HEK293 (cell line): ENCODE results near the gene PRTFDC1.

Experiments
- CTCF ChIA-PET: fragments of 350-600 bp; formaldehyde crosslinking; extraction: SDS; loops from one replicate; lab custom pipeline; 2021; ENCODE audit warnings: antibody characterized with exemption; lab: Yijun Ruan, JAX
- POLR2A ChIA-PET: fragments of 300-600 bp; formaldehyde crosslinking; extraction: SDS; loops from one replicate; lab custom pipeline; 2020; ENCODE audit warnings: antibody characterized with exemption, inconsistent platforms; lab: Yijun Ruan, JAX
- H3K27ac ChIP-seq: fragments of 200-500 bp; sonication (Bioruptor generic); 2 replicates; pipeline ENCODE4 v1.5.1; 2014; ENCODE audit warnings: low read depth, low read length, control low read depth, inconsistent platforms; ENCODE audit errors: extremely low read depth
- H3K36me3 ChIP-seq, 2 experiments: fragments of 200-500 bp in 1 of 2; sonication (Bioruptor generic) in 1 of 2; 1 replicate in 1 of 2; 2 replicates in 1 of 2; pipeline ENCODE4 v1.5.1; 2014 to 2017; ENCODE audit warnings: inconsistent platforms in 2 of 2, low read length in 2 of 2; ENCODE audit not compliant: control insufficient read depth in 2 of 2, insufficient read depth in 1 of 2
- H3K4me1 ChIP-seq: fragments of 200-500 bp; sonication (Bioruptor generic); 2 replicates; pipeline ENCODE4 v1.5.1; 2014; ENCODE audit warnings: mild to moderate bottlenecking, low read length, inconsistent platforms; ENCODE audit not compliant: control insufficient read depth, insufficient read depth
- H3K4me3 ChIP-seq: 2 replicates; pipeline ENCODE4 v1.5.1; 2011; ENCODE audit warnings: low read depth, mild to moderate bottlenecking, control low read depth, low read length, moderate library complexity
- H3K9me3 ChIP-seq: fragments of 200-500 bp; sonication (Bioruptor generic); 2 replicates; pipeline ENCODE4 v1.5.1; 2014; ENCODE audit warnings: low read depth, low read length, inconsistent platforms; ENCODE audit not compliant: control insufficient read depth, insufficient read depth
- KLF7 ChIP-seq: fragments of 450-650 bp; formaldehyde crosslinking; IDR thresholded peaks from 2 replicates; pipeline ENCODE4 v1.5.1; 2016; ENCODE audit warnings: missing biosample characterization, missing genetic modification characterization, borderline replicate concordance
- MZF1 ChIP-seq: fragments of 450-650 bp; formaldehyde crosslinking; IDR thresholded peaks from 2 replicates; pipeline ENCODE4 v1.5.1; 2017; ENCODE audit warnings: missing biosample characterization, missing genetic modification characterization, borderline replicate concordance
- PATZ1 ChIP-seq: fragments of 450-650 bp; formaldehyde crosslinking; IDR thresholded peaks from 2 replicates; pipeline ENCODE4 v1.5.1; 2016; ENCODE audit warnings: missing biosample characterization, missing genetic modification characterization
- ZEB2 ChIP-seq: fragments of 450-650 bp; formaldehyde crosslinking; IDR thresholded peaks from 2 replicates; pipeline ENCODE4 v1.5.1; 2016; ENCODE audit warnings: missing biosample characterization, missing genetic modification characterization
- ZIC2 ChIP-seq: fragments of 450-650 bp; formaldehyde crosslinking; IDR thresholded peaks from 2 replicates; pipeline ENCODE4 v1.5.1; 2016; ENCODE audit warnings: missing biosample characterization, missing genetic modification characterization
- ZNF112 ChIP-seq: fragments of 450-650 bp; formaldehyde crosslinking; IDR thresholded peaks from 2 replicates; pipeline ENCODE4 v1.5.0; 2017; ENCODE audit warnings: missing biosample characterization, missing genetic modification characterization
- ZNF121 ChIP-seq: fragments of 450-650 bp; formaldehyde crosslinking; IDR thresholded peaks from 2 replicates; pipeline ENCODE4 v1.5.1; 2016; ENCODE audit warnings: missing biosample characterization, missing genetic modification characterization
- ZNF140 ChIP-seq: fragments of 450-650 bp; formaldehyde crosslinking; IDR thresholded peaks from 2 replicates; pipeline ENCODE4 v1.5.1; 2016; ENCODE audit warnings: missing biosample characterization, missing genetic modification characterization
- ZNF2 ChIP-seq: fragments of 450-650 bp; formaldehyde crosslinking; IDR thresholded peaks from 2 replicates; pipeline ENCODE4 v1.5.1; 2016; ENCODE audit warnings: missing biosample characterization, missing genetic modification characterization
- ZNF211 ChIP-seq: fragments of 450-650 bp; formaldehyde crosslinking; IDR thresholded peaks from 2 replicates; pipeline ENCODE4 v1.5.1; 2016; ENCODE audit warnings: low read depth, missing biosample characterization, missing genetic modification characterization
- ZNF221 ChIP-seq: fragments of 450-650 bp; formaldehyde crosslinking; IDR thresholded peaks from 2 replicates; pipeline ENCODE4 v1.5.1; 2017; ENCODE audit warnings: missing biosample characterization, missing genetic modification characterization, borderline replicate concordance
- ZNF24 ChIP-seq: fragments of 450-650 bp; formaldehyde crosslinking; IDR thresholded peaks from 2 replicates; pipeline ENCODE4 v1.5.1; 2016; ENCODE audit warnings: missing biosample characterization, missing genetic modification characterization
- ZNF280C ChIP-seq: fragments of 450-650 bp; formaldehyde crosslinking; IDR thresholded peaks from 2 replicates; pipeline ENCODE4 v1.5.1; 2016; ENCODE audit warnings: missing biosample characterization, missing genetic modification characterization
- ZNF404 ChIP-seq: fragments of 450-650 bp; formaldehyde crosslinking; IDR thresholded peaks from 2 replicates; pipeline ENCODE4 v1.5.1; 2017; ENCODE audit warnings: missing biosample characterization, missing genetic modification characterization
- ZNF416 ChIP-seq: fragments of 450-650 bp; formaldehyde crosslinking; IDR thresholded peaks from 2 replicates; pipeline ENCODE4 v1.5.1; 2016; ENCODE audit warnings: missing biosample characterization, missing genetic modification characterization
- ZNF514 ChIP-seq: fragments of 450-650 bp; formaldehyde crosslinking; IDR thresholded peaks from 2 replicates; pipeline ENCODE4 v1.5.1; 2016; ENCODE audit warnings: missing biosample characterization, missing genetic modification characterization
- ZNF544 ChIP-seq: fragments of 450-650 bp; formaldehyde crosslinking; IDR thresholded peaks from 2 replicates; pipeline ENCODE4 v1.5.0; 2017; ENCODE audit warnings: missing biosample characterization, missing genetic modification characterization
- ZNF560 ChIP-seq: fragments of 450-650 bp; formaldehyde crosslinking; IDR thresholded peaks from 2 replicates; pipeline ENCODE4 v1.5.1; 2017; ENCODE audit warnings: missing biosample characterization, missing genetic modification characterization, borderline replicate concordance
- ZNF658 ChIP-seq: fragments of 450-650 bp; formaldehyde crosslinking; IDR thresholded peaks from 2 replicates; pipeline ENCODE4; 2016; ENCODE audit warnings: missing biosample characterization, missing genetic modification characterization
- ZNF664 ChIP-seq: fragments of 450-650 bp; formaldehyde crosslinking; IDR thresholded peaks from 2 replicates; pipeline ENCODE4 v1.5.1; 2016; ENCODE audit warnings: missing biosample characterization, missing genetic modification characterization
- ZXDB ChIP-seq: fragments of 450-650 bp; formaldehyde crosslinking; IDR thresholded peaks from 2 replicates; pipeline ENCODE4 v1.5.1; 2016; ENCODE audit warnings: missing biosample characterization, missing genetic modification characterization
- TF ChIP-seq, protein P1 (sequence below): fragments of 450-650 bp; formaldehyde crosslinking; IDR thresholded peaks from 2 replicates; pipeline ENCODE4 v1.5.1; 2016; ENCODE audit warnings: missing biosample characterization, missing genetic modification characterization
- TF ChIP-seq, protein P2 (sequence below): sonication (generic); formaldehyde crosslinking; IDR thresholded peaks from 2 replicates; pipeline ENCODE4 v1.8.1; 2022; ENCODE audit warnings: mild to moderate bottlenecking, moderate library complexity, missing genetic modification reagents
- TF ChIP-seq, protein P3 (sequence below): fragments of 450-650 bp; formaldehyde crosslinking; IDR thresholded peaks from 2 replicates; pipeline ENCODE4 v1.5.1; 2017; ENCODE audit warnings: missing biosample characterization, missing genetic modification characterization
- TF ChIP-seq, protein P4 (sequence below): fragments of 450-650 bp; formaldehyde crosslinking; IDR thresholded peaks from 2 replicates; pipeline ENCODE4 v1.5.1; 2016; ENCODE audit warnings: missing biosample characterization, missing genetic modification characterization
- TF ChIP-seq, protein P5 (sequence below): fragments of 450-650 bp; formaldehyde crosslinking; IDR thresholded peaks from 2 replicates; pipeline ENCODE4; 2016; ENCODE audit warnings: missing biosample characterization, missing genetic modification characterization

The PRTFDC1 gene

DNA sequence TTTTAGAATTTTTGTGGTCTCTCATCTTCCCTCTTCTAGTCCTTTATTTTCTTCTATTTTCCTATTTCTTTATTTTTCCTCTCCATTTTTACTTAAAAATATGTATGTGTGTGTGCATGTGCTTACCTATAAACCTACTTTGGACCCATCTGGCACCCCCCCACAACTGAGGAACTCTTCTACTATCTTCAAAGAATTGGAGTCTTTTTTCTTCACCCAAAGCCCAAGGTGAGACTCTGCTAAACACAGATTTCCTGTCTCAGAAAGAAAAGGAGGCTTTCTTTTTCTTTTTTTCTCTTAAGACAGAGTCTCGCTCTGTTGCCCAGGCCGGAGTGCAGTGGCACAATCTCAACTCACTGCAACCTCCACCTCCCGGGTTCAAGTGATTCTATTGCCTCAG is 24.2 kb downstream of the PRTFDC1 start:
- POLR2A ChIA-PET = no interaction called here
- TF ChIP-seq ZNF24 (tag by site-specific recombination) = no peak
- no peak for TF ChIP-seq ZNF658 (tag by site-specific recombination)
- no peak for TF ChIP-seq ZNF140 (tag by site-specific recombination)
- TF ChIP-seq, protein P1, sequence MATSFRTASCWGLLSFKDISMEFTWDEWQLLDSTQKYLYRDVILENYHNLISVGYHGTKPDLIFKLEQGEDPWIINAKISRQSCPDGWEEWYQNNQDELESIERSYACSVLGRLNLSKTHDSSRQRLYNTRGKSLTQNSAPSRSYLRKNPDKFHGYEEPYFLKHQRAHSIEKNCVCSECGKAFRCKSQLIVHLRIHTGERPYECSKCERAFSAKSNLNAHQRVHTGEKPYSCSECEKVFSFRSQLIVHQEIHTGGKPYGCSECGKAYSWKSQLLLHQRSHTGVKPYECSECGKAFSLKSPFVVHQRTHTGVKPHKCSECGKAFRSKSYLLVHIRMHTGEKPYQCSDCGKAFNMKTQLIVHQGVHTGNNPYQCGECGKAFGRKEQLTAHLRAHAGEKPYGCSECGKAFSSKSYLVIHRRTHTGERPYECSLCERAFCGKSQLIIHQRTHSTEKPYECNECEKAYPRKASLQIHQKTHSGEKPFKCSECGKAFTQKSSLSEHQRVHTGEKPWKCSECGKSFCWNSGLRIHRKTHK (tag by site-specific recombination) = no peak
- no peak for TF ChIP-seq ZNF664 (tag by site-specific recombination)
- TF ChIP-seq ZEB2 = no peak
- no peak for TF ChIP-seq ZNF211 (tag by site-specific recombination)
- no peak for TF ChIP-seq ZNF280C (tag by site-specific recombination)
- TF ChIP-seq ZNF560 (tag by site-specific recombination) = no peak
- no peak for TF ChIP-seq ZNF2 (tag by site-specific recombination)
- TF ChIP-seq, protein P2, sequence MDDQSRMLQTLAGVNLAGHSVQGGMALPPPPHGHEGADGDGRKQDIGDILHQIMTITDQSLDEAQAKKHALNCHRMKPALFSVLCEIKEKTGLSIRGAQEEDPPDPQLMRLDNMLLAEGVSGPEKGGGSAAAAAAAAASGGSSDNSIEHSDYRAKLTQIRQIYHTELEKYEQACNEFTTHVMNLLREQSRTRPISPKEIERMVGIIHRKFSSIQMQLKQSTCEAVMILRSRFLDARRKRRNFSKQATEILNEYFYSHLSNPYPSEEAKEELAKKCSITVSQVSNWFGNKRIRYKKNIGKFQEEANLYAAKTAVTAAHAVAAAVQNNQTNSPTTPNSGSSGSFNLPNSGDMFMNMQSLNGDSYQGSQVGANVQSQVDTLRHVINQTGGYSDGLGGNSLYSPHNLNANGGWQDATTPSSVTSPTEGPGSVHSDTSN = no peak
- TF ChIP-seq, protein P3, sequence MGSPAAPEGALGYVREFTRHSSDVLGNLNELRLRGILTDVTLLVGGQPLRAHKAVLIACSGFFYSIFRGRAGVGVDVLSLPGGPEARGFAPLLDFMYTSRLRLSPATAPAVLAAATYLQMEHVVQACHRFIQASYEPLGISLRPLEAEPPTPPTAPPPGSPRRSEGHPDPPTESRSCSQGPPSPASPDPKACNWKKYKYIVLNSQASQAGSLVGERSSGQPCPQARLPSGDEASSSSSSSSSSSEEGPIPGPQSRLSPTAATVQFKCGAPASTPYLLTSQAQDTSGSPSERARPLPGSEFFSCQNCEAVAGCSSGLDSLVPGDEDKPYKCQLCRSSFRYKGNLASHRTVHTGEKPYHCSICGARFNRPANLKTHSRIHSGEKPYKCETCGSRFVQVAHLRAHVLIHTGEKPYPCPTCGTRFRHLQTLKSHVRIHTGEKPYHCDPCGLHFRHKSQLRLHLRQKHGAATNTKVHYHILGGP (tag by site-specific recombination) = no peak
- TF ChIP-seq, protein P4, sequence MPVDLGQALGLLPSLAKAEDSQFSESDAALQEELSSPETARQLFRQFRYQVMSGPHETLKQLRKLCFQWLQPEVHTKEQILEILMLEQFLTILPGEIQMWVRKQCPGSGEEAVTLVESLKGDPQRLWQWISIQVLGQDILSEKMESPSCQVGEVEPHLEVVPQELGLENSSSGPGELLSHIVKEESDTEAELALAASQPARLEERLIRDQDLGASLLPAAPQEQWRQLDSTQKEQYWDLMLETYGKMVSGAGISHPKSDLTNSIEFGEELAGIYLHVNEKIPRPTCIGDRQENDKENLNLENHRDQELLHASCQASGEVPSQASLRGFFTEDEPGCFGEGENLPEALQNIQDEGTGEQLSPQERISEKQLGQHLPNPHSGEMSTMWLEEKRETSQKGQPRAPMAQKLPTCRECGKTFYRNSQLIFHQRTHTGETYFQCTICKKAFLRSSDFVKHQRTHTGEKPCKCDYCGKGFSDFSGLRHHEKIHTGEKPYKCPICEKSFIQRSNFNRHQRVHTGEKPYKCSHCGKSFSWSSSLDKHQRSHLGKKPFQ (tag by site-specific recombination) = no peak
- TF ChIP-seq MZF1 (tag by site-specific recombination) = no peak
- no peak for TF ChIP-seq ZXDB (tag by site-specific recombination)
- no peak for TF ChIP-seq ZNF121 (tag by site-specific recombination)
- no peak for TF ChIP-seq ZIC2 (tag by site-specific recombination)
- no peak for TF ChIP-seq ZNF416 (tag by site-specific recombination)
- TF ChIP-seq, all 188 proteins: peak for 0
- H3K4me1 ChIP-seq = no peaks in the 10 kb centered on the region
- CTCF ChIA-PET = interaction anchor here (1.2 kb wide), 1 partner anchor 310 kb away, joined by 4 read pairs; no protein-coding TSS in a partner anchor
- no peak overlapping the region for H3K4me3 ChIP-seq
- no peaks in the 10 kb centered on the region for H3K36me3 ChIP-seq
- H3K9me3 ChIP-seq = no peaks in the 10 kb centered on the region
- no peak overlapping the region for H3K27ac ChIP-seq

- H3K9me3 ChIP-seq = no peaks in the 10 kb centered on the region
- ChIA-PET POLR2A (no interaction called here), CTCF (interaction anchor here (0.6 kb wide), 1 partner anchor 13 kb away, joined by 4 read pairs; no protein-coding TSS in a partner anchor)
- no peaks in the 10 kb centered on the region for H3K4me1 ChIP-seq
- no peak overlapping the region for H3K27ac ChIP-seq
- no peak overlapping the region for H3K4me3 ChIP-seq
- H3K36me3 ChIP-seq = no peaks in the 10 kb centered on the region
- TF ChIP-seq ZNF112 (tag by site-specific recombination) (no peak), ZNF544 (tag by site-specific recombination) (no peak), ZNF404 (tag by site-specific recombination) (no peak), ZNF514 (tag by site-specific recombination) (no peak), PATZ1 (tag by site-specific recombination) (no peak), KLF7 (tag by site-specific recombination) (no peak), ZNF221 (tag by site-specific recombination) (no peak)
- TF ChIP-seq, protein P5, sequence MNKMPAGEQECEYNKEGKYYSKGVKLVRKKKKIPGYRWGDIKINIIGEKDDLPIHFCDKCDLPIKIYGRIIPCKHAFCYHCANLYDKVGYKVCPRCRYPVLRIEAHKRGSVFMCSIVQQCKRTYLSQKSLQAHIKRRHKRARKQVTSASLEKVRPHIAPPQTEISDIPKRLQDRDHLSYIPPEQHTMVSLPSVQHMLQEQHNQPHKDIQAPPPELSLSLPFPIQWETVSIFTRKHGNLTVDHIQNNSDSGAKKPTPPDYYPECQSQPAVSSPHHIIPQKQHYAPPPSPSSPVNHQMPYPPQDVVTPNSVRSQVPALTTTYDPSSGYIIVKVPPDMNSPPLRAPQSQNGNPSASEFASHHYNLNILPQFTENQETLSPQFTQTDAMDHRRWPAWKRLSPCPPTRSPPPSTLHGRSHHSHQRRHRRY (tag by site-specific recombination) = no peak
Measured at GRCh38 chr10:24926557-24926956, 25.8 kb downstream of the PRTFDC1 start.
